Lower leg skin (tissue), 4 donors: Measurements from ENCODE around the gene POR. TPM values are rescaled to one million over a fixed set of nuclear protein-coding genes. Genes with fewer than 3 reads are reported as not detected.
"Not testable (repeated sequence)": the region's sequence is repeated elsewhere in the genome, so short reads cannot be mapped to it uniquely, and the experiment has no call there.

ENCODE experiments used
- DNase-seq, 2 donors: peaks; one replicate each; pipeline ENCODE4 v3.0.0-alpha.2; 2019; ENCODE audit warnings: low spot score in 2 of 2
- H3K4me3 ChIP-seq: fragments of 200-600 bp; sonication (generic); 2 replicates; pipeline ENCODE4 v1.5.1; 2017; ENCODE audit warnings: mild to moderate bottlenecking, low read depth; ENCODE audit not compliant: poor library complexity, severe bottlenecking
- POLR2A ChIP-seq, 2 donors: fragments of 450-650 bp; IDR thresholded peaks; one replicate each; pipeline ENCODE4 v1.6.1; 2016 to 2017; ENCODE audit warnings: antibody characterized with exemption in 2 of 2, mild to moderate bottlenecking in 1 of 2, moderate library complexity in 1 of 2
- WGBS, 2 donors: methylation state at CpG; one replicate each; pipeline ENCODE4 v1.1.5; 2018; 5-methylcytosine and 5-hydroxymethylcytosine counted together
- intact Hi-C: fragments of 100-400 bp; cut with DNase I; formaldehyde crosslinking; loops from one replicate; pipeline ENCODE4 v1.15.0; 2023; ENCODE audit warnings: low total_unique reads
- total RNA-seq, 4 donors: library from RNA; depleted of rRNA; stranded (reverse); fragments of >200 nt; gene quantifications; one replicate each; pipeline ENCODE4 v1.1.0, GENCODE V29; 2016
- TF ChIP-seq, protein P1 (sequence below), 3 donors: fragments of 450-650 bp; IDR thresholded peaks; one replicate each; pipeline ENCODE4 v1.5.1; 2016; ENCODE audit warnings: antibody characterized with exemption in 3 of 3, mild to moderate bottlenecking in 3 of 3, moderate library complexity in 2 of 3

POR gene
- total RNA-seq, 4 donors from 2014 or later = 77.4 to 129 (median 97.0) TPM

DNA sequence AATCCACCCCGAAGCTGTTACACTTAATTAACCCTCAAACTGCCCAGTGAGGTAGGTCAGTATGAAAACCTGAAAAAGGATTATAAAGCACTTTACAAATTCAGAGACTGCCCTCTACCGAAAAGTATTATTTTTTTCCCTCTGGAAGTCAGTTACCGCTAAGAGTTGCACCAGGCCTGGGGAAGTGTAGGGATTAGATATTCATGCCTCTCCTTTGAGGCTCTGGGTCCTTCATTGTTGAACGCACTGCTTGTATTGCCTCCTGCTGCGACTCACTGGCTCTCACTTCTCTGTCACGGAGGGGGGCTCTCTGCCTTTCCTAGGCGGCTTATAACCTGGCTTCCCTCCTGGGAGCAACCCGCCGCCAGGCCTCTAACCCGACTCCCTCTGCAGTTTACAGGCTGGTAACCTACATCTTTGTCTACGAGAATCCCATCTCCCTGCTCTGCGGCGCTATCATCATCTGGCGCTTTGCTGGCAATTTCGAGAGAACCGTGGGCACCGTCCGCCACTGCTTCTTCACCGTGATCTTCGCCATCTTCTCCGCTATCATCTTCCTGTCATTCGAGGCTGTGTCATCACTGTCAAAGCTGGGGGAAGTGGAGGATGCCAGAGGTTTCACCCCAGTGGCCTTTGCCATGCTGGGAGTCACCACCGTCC is 33.4 kb upstream of the POR start:
- intact Hi-C loops = no loop called here
- H3K4me3 ChIP-seq = no peak overlapping the region
- 84 to 90% methylated on average over 23 of the region's 23 CpGs for WGBS, 2 donors
- TF ChIP-seq, protein P1, sequence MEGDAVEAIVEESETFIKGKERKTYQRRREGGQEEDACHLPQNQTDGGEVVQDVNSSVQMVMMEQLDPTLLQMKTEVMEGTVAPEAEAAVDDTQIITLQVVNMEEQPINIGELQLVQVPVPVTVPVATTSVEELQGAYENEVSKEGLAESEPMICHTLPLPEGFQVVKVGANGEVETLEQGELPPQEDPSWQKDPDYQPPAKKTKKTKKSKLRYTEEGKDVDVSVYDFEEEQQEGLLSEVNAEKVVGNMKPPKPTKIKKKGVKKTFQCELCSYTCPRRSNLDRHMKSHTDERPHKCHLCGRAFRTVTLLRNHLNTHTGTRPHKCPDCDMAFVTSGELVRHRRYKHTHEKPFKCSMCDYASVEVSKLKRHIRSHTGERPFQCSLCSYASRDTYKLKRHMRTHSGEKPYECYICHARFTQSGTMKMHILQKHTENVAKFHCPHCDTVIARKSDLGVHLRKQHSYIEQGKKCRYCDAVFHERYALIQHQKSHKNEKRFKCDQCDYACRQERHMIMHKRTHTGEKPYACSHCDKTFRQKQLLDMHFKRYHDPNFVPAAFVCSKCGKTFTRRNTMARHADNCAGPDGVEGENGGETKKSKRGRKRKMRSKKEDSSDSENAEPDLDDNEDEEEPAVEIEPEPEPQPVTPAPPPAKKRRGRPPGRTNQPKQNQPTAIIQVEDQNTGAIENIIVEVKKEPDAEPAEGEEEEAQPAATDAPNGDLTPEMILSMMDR (IDR thresholded peaks at IDR 0.05) = no peak
- no peak for TF ChIP-seq POLR2A (IDR thresholded peaks at IDR 0.05)
- no peak for DNase-seq

DNA sequence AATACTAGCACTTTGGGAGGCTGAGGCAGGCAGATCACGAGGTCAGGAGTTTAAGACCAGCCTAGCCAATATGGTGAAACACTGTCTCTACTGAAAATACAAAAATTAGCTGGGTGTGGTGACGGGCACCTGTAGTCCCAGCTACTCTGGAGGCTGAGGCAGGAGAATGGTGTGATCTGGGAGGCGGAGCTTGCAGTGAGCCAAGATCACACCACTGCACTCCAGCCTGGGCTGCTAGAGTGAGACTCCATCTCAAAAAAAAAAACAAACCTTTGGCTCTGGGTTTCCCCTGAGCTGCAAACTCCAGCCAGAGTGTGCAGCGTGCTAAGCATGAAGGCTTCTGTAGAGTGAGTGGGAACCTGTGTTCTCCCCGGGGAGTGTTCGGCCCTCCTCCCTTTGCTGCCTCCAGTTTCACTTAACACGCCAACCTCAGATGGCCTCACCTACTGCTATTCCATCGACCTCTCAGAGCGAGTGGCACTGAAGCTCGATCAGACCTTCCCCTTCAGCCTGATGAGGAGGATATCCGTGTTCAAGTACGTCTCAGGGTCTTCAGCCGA is 31.6 kb upstream of the POR start:
- 95 to 96% methylated on average over 13 of the region's 13 CpGs for WGBS, 2 donors
- DNase-seq, intact Hi-C loops, H3K4me3 ChIP-seq: not testable (repeated sequence)

DNA sequence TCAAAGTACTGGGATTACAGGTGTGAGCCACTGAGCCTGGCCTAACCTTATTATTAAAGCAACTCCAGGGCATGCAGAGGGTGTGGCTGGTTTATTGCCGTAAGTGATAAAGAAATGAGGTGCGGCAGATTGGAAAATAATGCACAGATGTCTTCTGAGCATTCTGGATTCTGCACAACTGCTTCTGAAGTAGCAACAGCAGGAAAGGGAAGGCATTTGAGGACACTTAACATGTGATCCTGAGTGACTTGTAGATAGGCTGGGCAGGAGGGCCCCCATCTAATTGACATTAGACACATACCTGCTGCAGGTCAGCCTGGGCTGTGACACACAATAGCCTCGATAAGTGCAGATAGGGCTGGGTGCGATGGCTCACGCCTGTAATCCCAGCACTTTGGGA is 30.5 kb upstream of the POR start:
- TF ChIP-seq, protein P1 (IDR thresholded peaks at IDR 0.05) = no peak
- no peak for TF ChIP-seq POLR2A (IDR thresholded peaks at IDR 0.05)
- WGBS, 2 donors = 77 to 80% methylated on average over 5 of the region's 5 CpGs
- H3K4me3 ChIP-seq = no peak overlapping the region
- intact Hi-C loops = no loop called here
- no peak for DNase-seq

DNA sequence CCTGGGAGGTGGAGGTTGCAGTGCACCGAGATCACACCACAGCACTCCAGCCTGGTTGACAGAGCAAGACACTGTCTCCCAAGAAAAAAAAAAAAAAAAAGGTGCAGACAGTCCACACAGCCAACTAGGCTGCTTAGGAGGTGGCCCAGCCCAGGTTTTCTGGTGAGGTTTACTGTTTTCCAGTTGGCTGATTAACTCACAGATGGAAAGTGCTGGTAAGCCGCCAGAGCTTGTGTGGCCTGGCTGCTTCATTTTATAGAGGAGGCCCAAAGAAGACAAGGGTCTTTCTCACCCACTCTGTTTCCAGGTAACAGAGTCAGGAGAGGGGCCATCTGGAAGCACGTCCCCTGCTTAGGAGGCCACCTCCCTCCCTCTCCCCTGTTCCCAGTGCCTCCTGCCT is 29.9 kb upstream of the POR start:
- intact Hi-C loops = no loop called here
- DNase-seq = no peak
- no peak overlapping the region for H3K4me3 ChIP-seq
- TF ChIP-seq, protein P1 (IDR thresholded peaks at IDR 0.05) = no peak
- no peak for TF ChIP-seq POLR2A (IDR thresholded peaks at IDR 0.05)
- WGBS, 2 donors = 78 to 88% methylated on average over 3 of the region's 3 CpGs

DNA sequence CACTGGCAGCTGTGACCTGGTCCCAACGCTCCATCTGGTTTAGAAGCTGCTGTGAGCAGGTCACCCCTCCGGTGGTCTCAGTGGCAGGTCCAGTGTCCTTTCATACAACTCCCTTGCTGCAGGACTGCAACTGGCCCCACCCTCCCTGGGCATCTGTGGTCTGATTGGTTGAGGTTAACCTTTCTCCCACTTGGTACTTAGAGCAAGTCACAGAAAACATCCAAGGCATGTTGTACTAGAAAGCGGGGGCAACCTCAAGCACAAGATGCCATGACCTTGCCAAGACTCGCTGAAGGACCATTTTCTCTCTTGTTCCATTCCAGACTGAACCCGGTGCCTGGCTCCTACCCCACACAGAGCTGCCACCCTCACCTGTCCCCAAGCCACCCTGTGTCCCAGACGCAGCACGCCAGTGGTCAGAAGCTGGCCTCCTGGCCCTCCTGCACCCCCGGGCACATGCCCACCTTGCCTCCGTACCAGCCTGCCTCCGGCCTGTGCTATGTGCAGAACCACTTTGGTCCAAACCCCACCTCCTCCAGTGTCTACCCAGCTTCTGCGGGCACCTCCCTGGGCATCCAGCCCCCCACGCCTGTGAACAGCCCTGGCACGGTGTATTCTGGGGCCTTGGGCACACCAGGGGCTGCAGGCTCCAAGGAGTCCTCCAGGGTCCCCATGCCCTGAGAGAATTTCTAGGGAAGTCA is 27.1 kb upstream of the POR start:
- H3K4me3 ChIP-seq = no peak overlapping the region
- DNase-seq = no peak
- intact Hi-C loops = no loop called here
- no peak for TF ChIP-seq POLR2A (IDR thresholded peaks at IDR 0.05)
- TF ChIP-seq, protein P1 (IDR thresholded peaks at IDR 0.05) = no peak
- WGBS, 2 donors = 97 to 98% methylated on average over 13 of the region's 13 CpGs

DNA sequence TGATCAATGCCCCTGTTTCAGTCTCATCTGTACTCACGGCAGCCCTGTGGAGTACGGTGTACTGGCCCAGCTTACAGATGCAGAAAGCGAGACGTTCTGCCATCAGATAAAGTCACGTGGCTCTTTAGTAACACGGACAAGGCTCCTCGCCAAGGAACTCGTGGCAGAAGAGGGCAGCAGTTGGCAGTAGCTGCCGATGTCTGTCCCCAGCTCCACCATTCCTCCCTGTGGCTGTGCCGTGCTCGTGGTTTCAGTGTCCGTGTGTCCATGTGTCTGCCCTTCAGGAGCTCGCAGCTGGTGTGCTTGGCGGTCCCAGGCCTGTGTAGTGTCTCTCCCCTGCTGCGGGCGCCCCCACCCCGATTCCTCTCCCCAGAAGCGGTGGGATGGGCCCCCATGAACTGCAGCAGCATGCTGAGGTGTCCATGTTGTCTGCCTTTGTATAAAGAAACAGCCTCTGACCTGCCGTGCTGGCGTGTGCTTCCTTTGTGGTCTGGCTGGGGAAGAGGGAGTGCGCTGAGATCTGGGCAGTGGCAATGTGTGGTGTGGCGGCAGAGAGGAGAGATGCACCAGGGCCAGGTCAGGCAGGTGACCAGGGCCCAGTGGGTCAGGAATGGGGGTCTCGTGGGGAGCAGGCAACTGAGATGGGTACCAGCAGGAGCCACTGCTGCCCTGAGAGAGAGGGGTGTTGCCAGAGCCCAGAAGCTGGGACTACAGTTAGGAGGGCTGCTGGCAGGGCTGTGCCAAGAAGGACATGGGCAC is 26.3 kb upstream of the POR start:
- no peak overlapping the region for H3K4me3 ChIP-seq
- no peak for DNase-seq
- TF ChIP-seq, protein P1 (IDR thresholded peaks at IDR 0.05) = no peak
- TF ChIP-seq POLR2A (IDR thresholded peaks at IDR 0.05) = no peak

More for the DNA sequence above, 26.3 kb upstream of the POR start:
- 72 to 79% methylated on average over 23 of the region's 23 CpGs for WGBS, 2 donors
- intact Hi-C loops = no loop called here
